HG03442 (cell line): Measurements from ENCODE around the gene ACOT8.

Experiments
- ATAC-seq: cut with Tn5 transposase; IDR thresholded peaks from one replicate; pipeline ENCODE4 v1.9.1; 2021; ENCODE audit warnings: mild to moderate bottlenecking, moderate library complexity; ENCODE audit not compliant: unreplicated experiment

ACOT8 gene

DNA sequence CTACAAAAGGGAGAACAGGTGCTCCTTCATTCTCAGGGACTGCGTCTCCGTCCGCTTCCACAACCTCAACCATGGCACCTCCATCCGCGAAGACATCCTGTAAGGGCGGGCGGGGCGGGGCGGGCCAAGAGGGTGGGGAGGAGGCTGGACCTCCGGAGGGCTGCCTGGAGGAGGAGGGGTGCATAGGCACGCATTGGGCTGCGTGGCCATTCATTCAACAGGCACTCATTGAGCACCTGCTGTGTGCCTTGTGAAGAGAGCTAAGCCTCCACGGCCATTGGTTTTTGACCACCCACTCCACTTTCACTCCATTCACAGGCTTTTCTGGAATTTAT is 657 bp upstream of the ACOT8 start:
- ATAC-seq = no peak

DNA sequence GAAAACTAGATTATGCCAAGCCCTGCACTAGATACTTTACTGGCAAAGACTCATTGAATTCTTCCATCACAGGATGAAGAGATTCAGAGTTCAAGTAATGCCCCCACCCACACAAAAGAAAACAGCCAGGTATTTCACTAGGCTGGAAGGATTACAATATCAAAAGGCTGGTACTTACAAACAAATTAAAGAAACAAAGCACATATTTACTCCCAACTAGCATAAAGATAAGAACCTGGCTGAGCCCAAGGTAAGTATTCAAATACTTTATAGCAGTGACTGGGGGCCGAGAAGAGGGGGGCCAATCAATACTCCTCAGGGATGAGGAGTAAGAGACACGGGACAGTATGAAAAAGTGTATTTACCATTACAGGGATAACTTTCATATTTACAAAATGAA is 3.7 kb downstream of the ACOT8 start:
- ATAC-seq = no peak

GRCh38 chr20:45852326-45852725 is 4.9 kb downstream of the ACOT8 start:
- ATAC-seq = no peak

GRCh38 chr20:45851501-45851900 is 5.7 kb downstream of the ACOT8 start:
- ATAC-seq = no peak

GRCh38 chr20:45850926-45851325 is 6.3 kb downstream of the ACOT8 start:
- no peak for ATAC-seq

GRCh38 chr20:45850238-45850637 is 7.0 kb downstream of the ACOT8 start:
- no peak for ATAC-seq

GRCh38 chr20:45848969-45849582 is 8.1 kb downstream of the ACOT8 start:
- no peak for ATAC-seq

DNA sequence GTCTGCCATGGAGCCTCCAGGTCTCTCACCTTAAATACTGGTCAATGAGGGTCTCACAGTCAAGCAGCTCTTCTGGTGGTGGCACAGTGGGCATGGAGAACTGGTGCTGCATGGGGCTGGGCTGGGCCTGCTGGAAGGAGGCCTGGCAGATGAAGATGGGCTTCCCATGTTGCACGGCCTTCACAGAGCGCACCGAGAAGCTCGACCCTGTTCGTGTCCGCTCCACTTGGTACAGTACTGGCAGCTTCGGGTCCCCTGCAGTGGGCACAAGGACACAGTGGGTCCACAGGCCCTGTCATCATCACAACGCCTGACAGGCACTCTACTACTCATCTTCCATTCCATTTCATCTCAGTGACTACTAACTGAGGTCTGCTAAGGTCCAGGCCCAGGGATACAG is 8.8 kb downstream of the ACOT8 start:
- no peak for ATAC-seq

GRCh38 chr20:45845452-45845851 is 11.7 kb downstream of the ACOT8 start:
- no peak for ATAC-seq

DNA sequence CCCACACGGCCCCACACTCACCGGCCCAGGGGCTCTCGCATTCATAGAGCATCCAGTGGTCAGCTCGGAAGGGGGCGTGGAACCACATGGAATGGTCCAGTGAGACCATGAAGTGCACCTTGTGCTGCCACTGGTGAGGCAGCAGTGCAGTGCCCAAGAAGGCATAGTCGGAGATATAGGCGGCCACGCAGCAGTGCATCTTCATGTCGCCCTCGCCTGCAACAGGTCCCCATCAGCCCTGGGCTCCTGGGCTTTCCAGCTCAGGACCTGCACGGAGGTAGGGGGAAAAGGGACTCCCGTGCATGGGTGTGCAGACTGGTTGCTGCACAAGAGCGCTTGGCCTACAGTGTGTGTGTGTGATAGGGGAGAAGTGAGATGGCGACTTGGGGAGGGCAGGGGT is 13.7 kb downstream of the ACOT8 start:
- ATAC-seq = no peak

- no peak for ATAC-seq
Measured at GRCh38 chr20:45842169-45842812, 14.9 kb downstream of the ACOT8 start.

DNA sequence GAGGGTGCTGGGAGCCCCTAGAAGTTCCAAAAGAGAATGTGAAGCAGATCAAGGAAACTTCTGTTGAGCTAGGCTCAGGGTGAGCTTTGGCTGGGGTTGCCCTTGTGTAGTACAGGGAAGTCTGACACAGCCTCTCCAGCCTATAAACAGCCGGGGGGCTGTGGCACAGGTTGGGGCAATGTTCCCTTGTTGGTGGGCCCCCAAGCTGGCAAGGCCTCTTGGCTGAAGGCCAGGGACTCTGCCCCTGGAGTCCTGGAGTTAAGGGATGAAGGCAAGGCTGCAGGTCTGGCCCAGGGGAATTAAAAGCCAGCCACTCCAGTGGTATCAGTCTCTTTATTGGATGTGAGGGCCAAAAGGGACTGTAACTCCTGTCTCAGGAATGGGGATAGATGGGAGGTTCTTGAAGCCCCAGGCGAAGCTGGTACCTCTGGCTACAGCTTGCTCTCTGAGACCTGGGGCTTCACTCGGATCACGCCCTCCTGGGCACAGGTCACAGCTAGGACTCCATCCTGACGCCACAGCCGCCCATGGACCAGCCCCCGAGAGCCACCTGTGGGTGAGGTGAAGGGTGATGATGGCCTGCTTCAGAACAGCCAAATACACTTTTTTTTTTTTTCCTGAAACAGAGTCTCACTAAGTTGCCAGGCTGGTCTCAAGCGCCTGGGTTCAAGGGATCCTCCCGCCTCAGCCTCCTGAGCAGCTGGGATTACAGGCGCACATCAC is 15.6 kb downstream of the ACOT8 start:
- ATAC-seq = no peak

DNA sequence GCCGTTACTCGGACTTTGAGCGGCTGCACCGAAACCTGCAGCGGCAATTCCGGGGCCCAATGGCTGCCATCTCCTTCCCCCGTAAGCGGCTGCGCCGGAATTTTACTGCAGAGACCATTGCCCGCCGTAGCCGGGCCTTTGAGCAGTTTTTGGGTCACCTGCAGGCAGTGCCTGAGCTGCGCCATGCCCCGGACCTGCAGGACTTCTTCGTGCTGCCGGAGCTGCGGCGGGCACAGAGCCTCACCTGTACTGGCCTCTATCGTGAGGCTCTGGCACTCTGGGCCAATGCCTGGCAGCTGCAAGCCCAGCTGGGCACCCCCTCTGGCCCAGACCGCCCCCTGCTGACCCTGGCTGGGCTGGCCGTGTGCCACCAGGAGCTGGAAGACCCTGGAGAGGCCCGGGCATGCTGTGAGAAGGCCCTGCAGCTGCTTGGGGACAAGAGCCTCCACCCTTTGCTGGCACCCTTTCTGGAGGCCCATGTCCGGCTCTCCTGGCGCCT is 16.4 kb downstream of the ACOT8 start:
- ATAC-seq = no peak

GRCh38 chr20:45836841-45837240 is 20.4 kb downstream of the ACOT8 start:
- no peak for ATAC-seq

DNA sequence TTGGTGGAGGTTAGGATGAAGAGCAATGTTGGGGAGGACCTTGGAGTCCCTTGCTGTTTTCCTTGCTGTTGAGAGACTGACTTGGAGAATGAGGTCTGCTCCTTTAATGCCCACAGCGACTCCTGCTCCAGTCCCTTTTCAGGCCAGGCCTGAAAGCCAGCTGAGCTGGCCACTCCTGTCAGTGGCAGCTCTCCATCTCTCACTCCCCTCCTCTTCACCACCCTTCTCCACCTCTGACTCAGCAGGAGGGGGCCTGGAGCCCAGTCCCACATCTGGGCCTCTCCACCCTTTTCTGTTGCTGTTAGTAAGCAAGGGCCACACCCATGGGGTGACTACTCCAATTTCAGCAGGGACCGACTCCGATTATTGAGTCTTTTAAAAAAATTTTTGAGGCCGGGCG is 21.4 kb downstream of the ACOT8 start:
- no peak for ATAC-seq

DNA sequence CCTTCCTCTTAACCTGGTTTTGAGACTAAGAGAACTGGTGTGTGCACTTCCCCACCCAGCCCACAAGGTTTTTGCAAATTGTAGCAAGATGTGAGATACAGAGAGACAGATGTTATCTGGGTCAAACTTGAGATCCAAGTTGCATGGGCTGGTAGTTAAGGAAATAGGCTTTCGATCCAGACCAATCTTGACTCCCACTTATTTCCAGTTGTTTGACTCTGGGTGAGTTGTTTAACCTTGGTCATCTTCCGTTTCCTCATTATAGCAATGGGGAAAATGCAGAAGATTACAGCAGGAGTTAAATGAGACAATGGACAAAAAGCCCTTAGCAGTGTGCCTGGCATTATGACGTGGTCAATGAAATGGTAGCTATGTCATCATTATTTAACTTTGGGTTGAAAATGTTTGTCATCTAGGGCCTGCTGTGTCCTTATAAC is 21.8 kb downstream of the ACOT8 start:
- no peak for ATAC-seq

DNA sequence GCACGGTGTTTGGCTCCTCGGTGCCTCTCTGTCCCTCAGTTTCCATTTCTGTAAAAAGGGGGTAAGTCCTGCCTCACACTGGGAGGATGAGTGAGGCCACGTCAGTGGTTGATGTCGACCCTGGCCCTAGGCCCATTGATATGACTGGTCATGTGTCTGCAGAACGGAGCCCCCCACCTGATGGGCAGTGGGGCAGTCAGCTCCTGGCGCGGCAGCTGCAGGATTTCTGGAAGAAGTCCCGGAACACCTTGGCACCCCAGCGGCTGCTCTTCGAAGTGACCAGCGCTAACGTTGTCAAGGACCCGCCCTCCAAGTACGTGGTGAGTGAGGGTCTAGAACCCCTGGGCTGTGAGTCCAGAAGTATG is 22.4 kb downstream of the ACOT8 start:
- no peak for ATAC-seq

DNA sequence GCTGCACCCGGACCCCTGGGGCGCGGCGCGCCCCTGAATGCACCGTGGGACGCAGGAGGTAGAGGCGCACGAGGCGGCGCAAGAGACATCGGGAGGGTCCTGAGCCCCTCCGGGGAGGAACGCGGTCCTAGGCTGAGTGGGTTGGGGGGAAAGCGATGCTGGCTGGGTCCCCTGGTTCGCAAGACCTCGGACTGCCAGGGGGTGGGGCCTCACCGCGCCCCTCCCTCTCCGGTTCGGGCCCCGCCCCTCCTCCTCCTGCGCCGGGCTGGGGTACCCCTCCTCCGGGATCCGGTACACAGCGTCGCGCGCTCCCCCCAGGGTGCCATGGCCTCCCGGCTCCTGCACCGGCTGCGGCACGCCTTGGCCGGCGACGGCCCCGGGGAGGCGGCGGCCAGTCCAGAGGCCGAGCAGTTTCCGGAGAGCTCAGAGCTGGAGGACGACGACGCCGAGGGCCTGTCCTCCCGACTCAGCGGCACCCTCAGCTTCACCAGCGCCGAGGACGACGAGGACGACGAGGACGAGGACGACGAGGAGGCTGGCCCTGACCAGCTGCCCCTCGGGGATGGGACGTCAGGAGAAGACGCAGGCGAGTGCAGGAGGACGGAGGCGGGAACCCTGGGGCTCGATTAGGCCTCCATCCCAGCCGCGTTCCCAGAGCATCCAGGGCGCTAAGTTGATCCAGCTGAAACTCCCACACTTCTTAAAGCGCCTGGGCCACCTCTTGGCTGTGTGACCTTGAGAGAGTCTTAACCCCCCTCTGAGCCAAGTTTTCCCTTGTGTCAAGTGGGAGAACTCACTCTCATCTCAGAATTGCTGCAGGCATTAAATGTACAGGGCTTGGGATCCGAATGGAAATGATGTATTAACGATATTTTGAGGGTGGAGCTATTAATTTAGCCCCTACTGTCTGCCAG is 23.1 kb downstream of the ACOT8 start:
- ATAC-seq = no peak

DNA sequence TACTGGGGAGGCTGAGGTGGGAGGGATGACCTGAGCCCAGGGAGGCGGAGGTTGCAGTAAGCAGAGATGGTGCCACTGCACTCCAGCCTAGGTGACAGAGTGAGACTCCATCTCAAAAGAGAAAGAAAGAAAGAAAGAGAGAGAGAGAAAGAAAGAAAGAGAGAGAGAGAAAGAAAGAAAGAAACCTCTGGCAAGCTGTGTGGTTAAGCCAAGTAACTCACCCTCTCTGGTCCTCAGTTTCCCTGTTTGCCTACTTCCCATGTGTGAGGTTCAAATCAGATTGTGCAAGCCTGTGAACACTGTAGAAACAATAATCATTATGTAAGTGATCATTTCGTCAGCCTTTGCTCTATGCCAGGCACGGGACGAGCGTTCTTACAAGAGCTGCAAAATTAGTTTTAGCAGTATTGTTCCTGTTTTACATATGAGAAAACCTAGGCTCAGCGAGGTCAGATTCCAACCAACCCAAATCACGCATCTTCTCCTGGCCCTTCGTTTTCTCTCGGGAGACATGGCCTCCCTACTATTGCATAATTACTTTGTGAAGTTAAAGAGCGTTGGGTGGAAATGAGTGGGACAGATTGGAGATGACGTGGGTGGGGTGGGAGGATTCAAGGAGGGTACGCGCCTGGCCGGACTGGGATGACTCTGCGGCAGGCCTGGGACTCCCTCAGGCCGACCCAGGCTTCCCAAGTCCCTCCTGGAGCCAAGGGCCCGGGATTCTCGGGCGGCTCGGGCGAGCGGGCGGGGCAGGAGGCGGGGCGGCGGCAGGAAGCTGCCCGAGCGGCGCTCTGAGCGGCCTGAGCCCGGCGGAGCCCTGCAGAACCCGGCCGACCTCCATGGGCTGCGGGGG is 23.9 kb downstream of the ACOT8 start, which contains the start of gene SNX21:
Gene SNX21 (plus strand): TSS at position 770 of the 853 bp plus-strand sequence. CDS start 121 bp downstream, outside the sequence.
- ATAC-seq = no peak

DNA sequence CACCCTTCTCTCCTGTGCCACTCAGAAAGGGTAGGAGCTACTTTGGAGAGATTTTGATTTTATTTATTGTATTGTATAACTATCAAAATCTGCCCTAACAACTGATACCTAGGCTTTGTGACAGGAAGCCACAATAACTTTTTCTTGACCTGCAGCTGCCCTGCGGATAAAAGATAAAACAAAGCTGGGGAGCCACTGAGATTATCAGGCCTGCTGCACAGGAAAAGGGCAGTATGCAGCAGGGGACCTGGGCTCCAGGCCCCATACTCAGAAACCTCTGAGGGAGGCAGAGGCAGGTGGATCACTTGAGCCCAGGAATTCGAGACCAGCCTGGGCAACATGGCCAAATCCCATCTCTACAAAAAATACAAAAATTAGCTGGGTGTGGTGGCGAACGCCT is 24.6 kb downstream of the ACOT8 start:
- ATAC-seq = no peak
